OCI-LY3 (cell line): Measurements from ENCODE around the gene EXO5.

Experiments
- H2AFZ ChIP-seq: fragments of 200-600, 300-600 bp; shearing (Covaris generic); 2 replicates; pipeline ENCODE4 v1.6.0; 2014; ENCODE audit warnings: antibody characterized with exemption, low read depth, low read length
- H3K27ac ChIP-seq: fragments of 200-600, 300-600 bp; sonication (generic); 2 replicates; pipeline ENCODE4 v1.5.1; 2014; ENCODE audit warnings: mild to moderate bottlenecking, low read length, moderate library complexity, mixed read lengths
- H3K27me3 ChIP-seq: fragments of 200-600, 300-600 bp; sonication (generic); 2 replicates; pipeline ENCODE4 v1.6.1; 2014; ENCODE audit warnings: low read depth, low read length, mixed read lengths
- H3K36me3 ChIP-seq: fragments of 200-600, 300-600 bp; sonication (generic); replicated peaks from 2 replicates; pipeline ENCODE3; 2014; ENCODE audit warnings: low read depth, low read length, mixed read lengths
- H3K4me1 ChIP-seq: fragments of 300-600, 200-600 bp; sonication (generic); 2 replicates; pipeline ENCODE4 v1.6.1; 2014; ENCODE audit warnings: low read length, mixed read lengths
- H3K4me2 ChIP-seq: fragments of 200-600, 300-600 bp; sonication (generic); 2 replicates; pipeline ENCODE4 v1.6.1; 2014; ENCODE audit warnings: low read length, mixed read lengths
- H3K4me3 ChIP-seq: fragments of 300-600, 200-600 bp; sonication (generic); 2 replicates; pipeline ENCODE4 v1.5.1; 2014; ENCODE audit warnings: antibody characterized with exemption, mild to moderate bottlenecking, low read length, moderate library complexity
- H3K79me2 ChIP-seq: fragments of 300-600, 200-600 bp; shearing (Covaris generic); 2 replicates; pipeline ENCODE4 v1.6.1; 2014; ENCODE audit warnings: mild to moderate bottlenecking, low read length, mixed read lengths
- H3K9ac ChIP-seq: fragments of 300-600, 200-600 bp; shearing (Covaris generic); 2 replicates; pipeline ENCODE4 v1.6.0; 2014; ENCODE audit warnings: mild to moderate bottlenecking, low read length, moderate library complexity
- H3K9me3 ChIP-seq: fragments of 200-600, 300-600 bp; shearing (Covaris generic); 2 replicates; pipeline ENCODE4 v1.6.1; 2014; ENCODE audit warnings: low read length, mixed read lengths; ENCODE audit not compliant: insufficient read depth
- H4K20me1 ChIP-seq: fragments of 200-600, 300-600 bp; sonication (generic); 2 replicates; pipeline ENCODE4 v1.6.1; 2016; ENCODE audit warnings: low read length, mixed read lengths; ENCODE audit not compliant: insufficient read depth
- EZH2phosphoT487 ChIP-seq: fragments of 200-600 bp; shearing (Covaris generic); IDR thresholded peaks from 2 replicates; pipeline ENCODE4 v1.6.1; 2018; ENCODE audit warnings: antibody characterized with exemption, mixed run types, low read depth
- TF ChIP-seq, protein P1 (sequence below): fragments of 200-600, 300-600 bp; sonication (generic); IDR thresholded peaks from 2 replicates; pipeline ENCODE4 v1.5.1; 2014; ENCODE audit warnings: antibody characterized with exemption, low read length, low read depth

The EXO5 gene

GRCh38 chr1:40532844-40533424 lies 24.4 kb downstream of the EXO5 start:
- Histone ChIP-seq H3K9ac (no peak overlapping the region), H4K20me1 (no peaks in the 10 kb centered on the region), H3K79me2 (peaks cover 5% of the 10 kb centered on the region; the same call in 1 of the 2 replicates), H3K27me3 (no peaks in the 10 kb centered on the region), H3K4me1 (peaks cover 16% of the 10 kb centered on the region), H3K4me3 (peak overlapping the region; percentile 100), H2AFZ (no peak overlapping the region), H3K36me3 (peaks cover 8% of the 10 kb centered on the region), H3K27ac (no peak overlapping the region), H3K9me3 (no peaks in the 10 kb centered on the region), H3K4me2 (peak overlapping the region; percentile 99)
- TF ChIP-seq, protein P1, sequence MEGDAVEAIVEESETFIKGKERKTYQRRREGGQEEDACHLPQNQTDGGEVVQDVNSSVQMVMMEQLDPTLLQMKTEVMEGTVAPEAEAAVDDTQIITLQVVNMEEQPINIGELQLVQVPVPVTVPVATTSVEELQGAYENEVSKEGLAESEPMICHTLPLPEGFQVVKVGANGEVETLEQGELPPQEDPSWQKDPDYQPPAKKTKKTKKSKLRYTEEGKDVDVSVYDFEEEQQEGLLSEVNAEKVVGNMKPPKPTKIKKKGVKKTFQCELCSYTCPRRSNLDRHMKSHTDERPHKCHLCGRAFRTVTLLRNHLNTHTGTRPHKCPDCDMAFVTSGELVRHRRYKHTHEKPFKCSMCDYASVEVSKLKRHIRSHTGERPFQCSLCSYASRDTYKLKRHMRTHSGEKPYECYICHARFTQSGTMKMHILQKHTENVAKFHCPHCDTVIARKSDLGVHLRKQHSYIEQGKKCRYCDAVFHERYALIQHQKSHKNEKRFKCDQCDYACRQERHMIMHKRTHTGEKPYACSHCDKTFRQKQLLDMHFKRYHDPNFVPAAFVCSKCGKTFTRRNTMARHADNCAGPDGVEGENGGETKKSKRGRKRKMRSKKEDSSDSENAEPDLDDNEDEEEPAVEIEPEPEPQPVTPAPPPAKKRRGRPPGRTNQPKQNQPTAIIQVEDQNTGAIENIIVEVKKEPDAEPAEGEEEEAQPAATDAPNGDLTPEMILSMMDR: peak; percentile 57
- TF ChIP-seq EZH2phosphoT487: no peak

DNA sequence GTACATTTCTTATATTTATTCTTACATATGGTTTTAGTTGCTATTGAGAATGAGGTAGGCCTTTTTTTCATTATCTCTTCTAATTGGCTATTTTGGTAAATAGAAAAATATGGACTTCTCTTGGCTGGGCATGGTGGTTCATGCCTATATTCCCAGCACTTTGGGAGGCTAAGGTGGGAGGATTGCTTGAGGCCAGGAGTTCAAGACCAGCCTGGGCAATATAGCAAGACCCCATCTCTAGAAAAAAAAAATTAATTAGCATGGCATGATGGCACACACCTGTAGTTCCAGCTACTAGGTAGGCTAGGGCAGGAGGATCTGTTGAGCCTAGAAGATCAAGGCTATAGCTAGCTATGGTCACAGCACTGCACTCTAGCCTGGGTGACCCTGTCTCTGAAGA lies 26.0 kb downstream of the EXO5 start:
- TF ChIP-seq, protein P1: no peak
- no peak for TF ChIP-seq EZH2phosphoT487
- H3K79me2 ChIP-seq: peaks cover 5% of the 10 kb centered on the region; the same call in 1 of the 2 replicates
- no peak overlapping the region for H3K4me3 ChIP-seq
- H3K4me1 ChIP-seq: peaks cover 16% of the 10 kb centered on the region
- no peaks in the 10 kb centered on the region for H4K20me1 ChIP-seq
- no peaks in the 10 kb centered on the region for H3K9me3 ChIP-seq
- H2AFZ ChIP-seq: no peak overlapping the region
- H3K27ac ChIP-seq: no peak overlapping the region
- H3K27me3 ChIP-seq: no peaks in the 10 kb centered on the region
- H3K4me2 ChIP-seq: no peak overlapping the region
- peaks cover 8% of the 10 kb centered on the region for H3K36me3 ChIP-seq
- H3K9ac ChIP-seq: no peak overlapping the region

DNA sequence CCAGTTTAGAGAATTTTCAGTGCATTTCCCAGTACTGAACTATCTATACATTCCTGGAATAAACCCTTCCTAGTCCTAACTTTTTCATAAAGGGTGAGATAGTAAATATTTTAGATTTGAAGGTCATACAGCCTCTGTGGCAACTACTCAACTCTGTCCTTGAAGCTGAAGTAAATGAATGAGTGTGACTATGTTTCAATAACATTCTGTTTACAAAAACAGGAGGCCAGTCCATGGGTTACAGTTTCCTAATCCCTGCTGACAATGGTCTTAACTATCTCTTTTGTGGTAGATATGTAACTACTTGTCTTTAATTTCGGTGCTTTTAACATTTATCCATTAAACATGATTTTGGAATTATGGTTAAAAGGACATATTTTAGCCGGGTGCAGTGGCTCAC lies 27.2 kb downstream of the EXO5 start:
- H3K27ac ChIP-seq: no peak overlapping the region
- H3K9me3 ChIP-seq: no peaks in the 10 kb centered on the region
- no peak for TF ChIP-seq EZH2phosphoT487
- H3K4me2 ChIP-seq: no peak overlapping the region
- no peaks in the 10 kb centered on the region for H4K20me1 ChIP-seq
- H3K4me3 ChIP-seq: no peak overlapping the region
- no peak overlapping the region for H3K9ac ChIP-seq
- H3K36me3 ChIP-seq: peaks cover 8% of the 10 kb centered on the region
- peaks cover 16% of the 10 kb centered on the region for H3K4me1 ChIP-seq
- no peak overlapping the region for H2AFZ ChIP-seq
- H3K79me2 ChIP-seq: peaks cover 5% of the 10 kb centered on the region; the same call in 1 of the 2 replicates
- H3K27me3 ChIP-seq: no peaks in the 10 kb centered on the region

- Histone ChIP-seq H2AFZ (no peak overlapping the region), H3K79me2 (no peaks in the 10 kb centered on the region), H3K27ac (no peak overlapping the region), H4K20me1 (no peaks in the 10 kb centered on the region), H3K36me3 (peaks cover 15% of the 10 kb centered on the region), H3K9ac (no peak overlapping the region), H3K4me3 (no peak overlapping the region), H3K27me3 (no peaks in the 10 kb centered on the region), H3K4me2 (no peak overlapping the region), H3K4me1 (no peaks in the 10 kb centered on the region), H3K9me3 (no peaks in the 10 kb centered on the region)
- TF ChIP-seq, protein P1: no peak
- no peak for TF ChIP-seq EZH2phosphoT487
Observed at GRCh38 chr1:40539338-40539737, 30.8 kb downstream of the EXO5 start.
